ENCODE results near the gene SELPLG.
"Not testable (repeated sequence)": the region's sequence is repeated elsewhere in the genome, so short reads cannot be mapped to it uniquely, and the experiment has no call there.

SELPLG gene

GRCh38 chr12:108654622-108655021, 20.9 kb upstream of the SELPLG start:
- DNase-seq: not testable (repeated sequence)

- no peak for DNase-seq
These were observed 20.2 kb upstream of the SELPLG start for GRCh38 chr12:108653922-108654321.

DNA sequence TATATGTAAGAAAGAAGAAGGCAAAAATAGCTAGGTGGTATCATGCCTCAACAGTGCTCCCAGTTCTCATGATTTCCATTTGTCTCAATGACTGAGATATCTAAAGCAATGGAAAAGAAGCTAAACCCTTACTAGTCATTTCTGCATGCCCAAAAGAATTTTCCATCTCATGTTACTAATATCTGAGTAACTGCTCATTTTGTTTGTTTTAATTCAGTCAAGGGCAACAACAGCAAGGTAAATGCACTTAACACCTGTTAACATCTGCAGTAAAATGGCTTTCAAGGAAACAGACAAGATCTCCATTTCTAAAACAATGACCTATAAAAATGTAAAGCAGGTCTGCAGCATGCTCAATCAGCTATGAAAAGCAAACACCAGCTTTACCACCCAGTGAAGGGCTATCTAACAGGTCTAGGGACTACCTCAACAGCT, 19.4 kb upstream of the SELPLG start:
- DNase-seq: no peak

GRCh38 chr12:108650083-108650482, 16.4 kb upstream of the SELPLG start:
- no peak for DNase-seq

GRCh38 chr12:108649669-108650068, 16.0 kb upstream of the SELPLG start:
- no peak for DNase-seq

- no peak for DNase-seq
These were observed 15.4 kb upstream of the SELPLG start for GRCh38 chr12:108649126-108649525.

DNA sequence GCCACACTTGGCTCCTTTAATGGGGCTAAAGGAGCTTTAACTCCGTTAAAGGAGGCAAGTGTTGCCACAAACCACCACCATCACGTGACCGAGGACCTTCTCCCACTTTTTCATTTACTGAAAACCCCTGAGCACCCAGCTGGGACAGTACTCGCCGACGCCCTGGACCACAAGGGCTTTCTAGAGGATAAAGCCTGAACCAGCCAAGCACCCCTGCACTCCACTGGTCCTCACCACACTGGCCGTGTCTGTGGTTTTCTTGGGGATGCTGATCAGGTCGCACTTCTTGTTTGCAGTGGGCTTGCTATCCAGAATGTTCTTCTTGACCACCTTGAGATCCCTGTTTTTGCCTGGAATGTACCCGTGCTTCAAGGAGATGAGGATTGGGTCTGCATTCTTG, 14.7 kb upstream of the SELPLG start:
- DNase-seq: no peak

DNA sequence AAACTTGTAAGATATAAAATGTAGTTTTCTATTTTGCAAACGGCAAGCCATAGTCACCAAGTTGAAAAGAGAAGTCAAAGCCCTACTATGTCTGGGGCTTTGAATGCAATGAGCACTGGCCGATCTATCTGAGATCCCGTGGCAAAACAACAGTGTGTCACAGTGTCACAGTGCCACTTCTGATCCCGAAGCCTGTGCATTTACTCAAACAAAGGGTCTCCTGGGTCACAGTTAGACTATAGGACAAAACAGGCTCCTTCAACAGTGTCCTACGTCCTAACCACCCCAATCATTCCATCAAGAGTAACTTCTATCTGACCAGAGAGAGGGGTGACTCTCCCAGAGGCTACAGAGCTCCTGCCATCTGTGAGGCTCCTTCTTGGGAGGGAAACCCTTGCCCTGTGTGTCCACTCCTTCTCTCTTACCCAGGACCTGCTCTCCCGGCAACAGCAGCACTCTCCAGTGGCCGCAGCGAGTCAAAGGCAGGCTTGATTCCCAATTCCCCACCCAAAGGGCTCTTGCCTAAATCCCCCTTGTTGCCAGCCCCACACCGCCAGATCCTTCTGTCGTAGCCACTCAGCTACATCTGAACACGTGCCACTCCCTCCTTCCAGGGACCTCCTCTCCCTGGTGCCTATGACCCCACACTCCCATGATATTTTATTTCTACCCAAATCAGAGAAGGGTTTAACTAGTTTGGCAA, 14.0 kb upstream of the SELPLG start:
- DNase-seq: no peak

GRCh38 chr12:108646600-108647579, 13.2 kb upstream of the SELPLG start:
- DNase-seq: no peak

DNA sequence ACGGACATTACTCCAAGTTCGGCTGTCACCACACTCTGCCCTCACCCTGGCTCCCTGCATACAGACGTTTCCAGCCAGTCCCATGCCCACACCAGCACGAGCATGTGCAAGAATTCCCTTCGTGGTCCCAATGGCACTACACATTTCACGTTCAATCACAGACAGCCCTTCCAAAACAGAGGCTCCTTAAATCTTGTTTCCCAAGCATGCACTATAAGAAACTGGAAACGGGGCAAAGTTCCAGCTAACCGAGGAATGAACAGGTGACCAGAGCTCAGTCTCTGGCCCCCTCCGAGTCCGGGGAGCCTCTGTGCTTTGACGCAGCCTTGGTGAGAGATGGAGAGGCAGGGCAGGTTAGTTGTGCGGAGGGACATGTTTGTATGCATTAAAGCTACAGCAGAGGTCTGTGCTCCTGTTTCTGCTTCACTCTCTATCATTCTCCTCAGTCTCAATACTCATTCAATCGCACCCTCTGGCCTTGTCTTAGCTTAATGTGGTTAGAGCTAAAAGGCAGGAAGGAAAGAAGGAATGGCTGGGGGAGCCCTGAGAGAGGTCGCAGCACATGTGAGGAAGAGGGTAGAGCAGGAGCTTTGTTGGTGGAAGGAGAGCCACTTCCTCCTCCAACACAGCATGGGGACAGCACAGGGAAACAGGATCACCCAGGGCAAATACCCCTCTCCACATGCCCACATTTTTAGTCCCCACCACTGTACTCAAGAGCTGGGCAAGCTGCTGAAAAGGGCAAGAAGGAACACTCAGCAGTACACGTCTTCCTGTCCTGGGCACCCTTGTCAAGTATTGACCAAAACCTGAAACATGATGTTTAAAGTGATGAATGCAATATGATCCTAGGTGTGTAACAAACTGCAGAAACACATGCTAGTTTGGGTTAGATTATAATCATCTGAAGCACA, 12.2 kb upstream of the SELPLG start:
- DNase-seq: no peak

GRCh38 chr12:108644811-108645120, 11.1 kb upstream of the SELPLG start:
- no peak for DNase-seq

- no peak for DNase-seq
These were observed 10.5 kb upstream of the SELPLG start for GRCh38 chr12:108643941-108644810.

DNA sequence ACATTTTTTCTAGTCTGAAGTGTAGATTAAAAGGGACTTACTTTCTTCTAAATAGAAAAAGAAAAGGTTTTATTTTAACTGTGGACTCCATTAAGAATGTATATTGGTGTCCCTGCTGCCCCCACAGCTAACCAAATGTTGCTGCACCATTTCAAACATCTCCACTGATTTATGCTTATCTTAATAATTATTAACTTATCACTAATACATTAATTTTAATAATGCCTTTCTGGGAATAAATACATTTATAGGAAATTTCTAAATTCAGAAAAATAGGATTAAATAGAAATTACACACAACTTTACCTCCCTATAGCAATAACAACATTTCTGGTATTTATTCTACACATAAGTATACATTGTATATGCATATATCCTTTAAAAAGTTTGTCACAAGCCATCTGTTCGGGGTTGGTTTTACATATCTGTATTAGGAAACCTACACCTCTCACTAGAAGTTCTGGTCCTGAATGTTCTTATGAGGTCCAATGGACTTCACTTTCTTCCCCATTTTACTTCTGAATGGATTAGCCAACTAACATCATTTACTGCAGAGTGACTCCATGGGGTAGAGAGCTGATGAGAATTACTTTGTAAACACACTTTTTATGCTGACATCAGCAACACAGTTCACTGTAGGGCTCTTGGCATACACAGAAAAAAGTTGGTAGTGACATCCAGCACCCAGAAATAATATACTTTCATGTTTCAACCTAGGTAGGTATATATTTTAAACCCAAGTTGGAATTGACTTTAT, 9.4 kb upstream of the SELPLG start:
- DNase-seq: no peak

- DNase-seq: no peak
These were observed 8.7 kb upstream of the SELPLG start for GRCh38 chr12:108642269-108642870.

GRCh38 chr12:108641446-108642268, 8.0 kb upstream of the SELPLG start:
- no peak for DNase-seq

GRCh38 chr12:108640802-108641445, 7.2 kb upstream of the SELPLG start:
- DNase-seq: no peak

- no peak for DNase-seq
These were observed 5.5 kb upstream of the SELPLG start for GRCh38 chr12:108638997-108639822.

GRCh38 chr12:108638141-108638827, 4.6 kb upstream of the SELPLG start:
- DNase-seq: no peak

Data from CD4-positive, alpha-beta T cell treated with Interleukin-17A for 4 hours (primary cell).